ENCODE measurements around the gene GMPR2.
"Not testable (repeated sequence)": the region's sequence is repeated elsewhere in the genome, so short reads cannot be mapped to it uniquely, and the experiment has no call there.

GRCh38 chr14:24203249-24203886 is 29.4 kb upstream of the GMPR2 start:
- TF ChIP-seq CTCF, POLR2A, POLR2AphosphoS5 (IDR thresholded peaks at IDR 0.05): not testable (repeated sequence)
